ENCODE measurements around the gene SUCLG1. TPM values are rescaled to one million over a fixed set of nuclear protein-coding genes. Genes with fewer than 3 reads are reported as not detected.

The SUCLG1 gene
- total and polyA plus RNA-seq, 2 of the 4 experiments (the other 2 are of a cell fraction): 50.5 to 52.7 TPM

DNA sequence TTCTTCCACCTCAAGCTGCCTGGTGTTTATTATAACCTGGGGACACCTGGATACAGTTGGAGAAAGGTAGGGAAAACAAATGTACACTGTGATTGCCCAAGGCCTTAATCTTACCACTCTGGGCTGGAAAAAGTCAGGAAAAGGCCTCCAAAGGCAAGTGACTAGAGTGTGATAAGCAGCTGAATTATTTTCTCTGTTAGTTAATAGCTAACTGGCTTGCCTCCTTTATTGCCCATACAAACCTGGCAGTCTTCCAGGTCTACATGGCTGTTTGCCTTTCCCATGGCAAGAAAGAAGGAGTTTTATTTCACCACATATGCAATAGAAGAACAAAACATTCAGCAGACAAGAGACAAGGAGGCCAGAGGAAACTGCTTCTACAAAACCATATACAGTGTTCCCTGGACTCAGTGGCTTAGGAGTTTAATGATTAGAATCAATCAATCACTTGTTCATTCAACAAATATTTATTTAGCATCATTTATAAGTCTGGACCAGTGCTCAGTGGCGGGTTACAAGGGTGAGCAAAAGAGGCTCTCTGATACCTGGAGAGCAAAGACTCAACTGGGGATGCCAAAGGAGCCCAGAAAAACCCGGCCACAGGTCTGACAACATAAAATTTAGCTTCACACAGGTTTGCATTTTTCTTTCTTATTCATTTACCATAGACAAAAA is 27.5 kb upstream of the SUCLG1 start:
- Histone ChIP-seq H3K27me3 (ENCODE audit: control insufficient read depth, insufficient read depth, low read length) (no peaks in the 10 kb centered on the region), H3K14ac (replicated peaks; ENCODE audit: low read depth, low read length) (no peak overlapping the region), H2BK20ac (ENCODE audit: low read depth, low read length) (no peak overlapping the region), H3K18ac (ENCODE audit: low read depth, low read length) (no peak overlapping the region), H2AFZ (replicated peaks; ENCODE audit: low read length, poor library complexity) (no peak overlapping the region), H3K4me3 (ENCODE audit: insufficient read depth, low read depth, low read length) (no peak overlapping the region), H4K91ac (ENCODE audit: insufficient read depth, low read depth, low read length) (no peak overlapping the region), H3K27ac (ENCODE audit: insufficient read depth, low read length) (no peak overlapping the region), H2BK15ac (ENCODE audit: low read depth, low read length) (no peak overlapping the region), H3K4me1 (ENCODE audit: control insufficient read depth, insufficient read depth, low read length) (peaks cover 7% of the 10 kb centered on the region), H2BK5ac (ENCODE audit: low read depth, low read length, poor library complexity, severe bottlenecking) (no peak overlapping the region), H3K36me3 (ENCODE audit: control insufficient read depth, insufficient read depth, low read length) (no peaks in the 10 kb centered on the region), H2AK5ac (ENCODE audit: low read depth, low read length) (no peak overlapping the region), H3K4ac (ENCODE audit: low read depth, low read length) (no peak overlapping the region), H2BK120ac (ENCODE audit: low read depth, low read length) (no peak overlapping the region; the same call in 1 of the 2 replicates), H4K5ac (ENCODE audit: low read depth, low read length) (no peak overlapping the region), H3K23ac (ENCODE audit: low read depth, low read length) (no peak overlapping the region), H3K9me3 (ENCODE audit: control insufficient read depth, insufficient read depth, low read length) (no peaks in the 10 kb centered on the region), H3K56ac (ENCODE audit: extremely low read depth, insufficient read depth, low read length) (no peak overlapping the region), H3K9ac (ENCODE audit: low read depth, low read length) (no peak overlapping the region), H2AK9ac (replicated peaks; ENCODE audit: low read depth, low read length, poor library complexity) (no peak overlapping the region), H3K4me2 (ENCODE audit: low read depth, low read length) (no peak overlapping the region), H3K9me1 (ENCODE audit: insufficient read depth, low read length) (peaks cover 6% of the 10 kb centered on the region), H4K20me1 (ENCODE audit: insufficient read depth, low read length) (no peaks in the 10 kb centered on the region), H4K8ac (ENCODE audit: low read depth in 2 of 2, low read length in 2 of 2) (no peak overlapping the region), H3K79me1 (ENCODE audit: low read depth in 1 of 2, low read length in 2 of 2) (no peaks in the 10 kb centered on the region)
- BruUV-seq (replicated peaks): no TSS peak
- CTCF ChIA-PET: no interaction called here
- no CpG with 5 or more reads among the region's 2 CpGs for WGBS, 2 experiments (ENCODE audit: extremely low coverage in 2 of 2, insufficient read length in 1 of 2)
- in situ Hi-C loops (cut with MboI; ENCODE audit: low sequenced_read_pairs) (loop anchor here (25.0 kb wide), 1 partner anchor 801 kb away; no protein-coding TSS in a partner anchor), dilution Hi-C loops (cut with HindIII; ENCODE audit: low sequenced_read_pairs, unreplicated experiment) (no loop called here), intact Hi-C loops (cut with micrococcal nuclease) (no loop called here)
- peak; percentile 42 for DNase-seq
- TF ChIP-seq RAD21 (IDR thresholded peaks at IDR 0.05; ENCODE audit: low read length) (no peak), NFE2L2 (IDR thresholded peaks at IDR 0.05; ENCODE audit: low read depth, low read length) (no peak), ELK1 (IDR thresholded peaks at IDR 0.05; ENCODE audit: borderline replicate concordance, low read depth, low read length) (no peak), RCOR1 (IDR thresholded peaks at IDR 0.05; ENCODE audit: insufficient replicate concordance, low read length) (no peak), CEBPB (IDR thresholded peaks at IDR 0.05; ENCODE audit: low read depth, low read length) (no peak), SMC3 (IDR thresholded peaks at IDR 0.05; ENCODE audit: low read depth, low read length) (no peak), POLR2A (IDR thresholded peaks at IDR 0.05; ENCODE audit: low read depth, low read length) (no peak), MAZ (IDR thresholded peaks at IDR 0.05; ENCODE audit: borderline replicate concordance, low read depth, low read length) (no peak), MXI1 (IDR thresholded peaks at IDR 0.05; ENCODE audit: borderline replicate concordance, low read depth, low read length) (no peak), MAFK (IDR thresholded peaks at IDR 0.05; ENCODE audit: low read depth, low read length) (no peak)
- POLR2A ChIA-PET (ENCODE audit: unreplicated experiment): no interaction called here
- no peak for ATAC-seq (ENCODE audit: low read depth)

Data from IMR-90 (cell line).